ENCODE results near the gene PJVK. TPM values are rescaled to one million over a fixed set of nuclear protein-coding genes. Genes with fewer than 3 reads are reported as not detected.
"Not testable (repeated sequence)": the region's sequence is repeated elsewhere in the genome, so short reads cannot be mapped to it uniquely, and the experiment has no call there.

The PJVK gene
- total RNA-seq, 2 experiments from 2014 or later, result 2.3 to 2.5 TPM

GRCh38 chr2:178450524-178450773 lies 729 bp upstream of the PJVK start:
- H3K36me3 Mint-ChIP-seq, result peaks cover 6% of the 10 kb centered on the region
- DNase-seq (no peak), ATAC-seq (ENCODE audit: low read depth) (peak; percentile 55)
- H3K9me3 Mint-ChIP-seq, result no peaks in the 10 kb centered on the region
- POLR2A ChIA-PET, result interaction anchor here (0.6 to 3.7 kb wide), 12 partner anchors 9 to 539 kb away, joined by 3 to 37 read pairs (median 4); no protein-coding TSS in a partner anchor
- no peaks in the 10 kb centered on the region for H3K27me3 Mint-ChIP-seq
- H3K4me1 Mint-ChIP-seq, result peaks cover 25% of the 10 kb centered on the region
- H3K4me3 Mint-ChIP-seq, result peak overlapping the region; percentile 88
- H3K27ac Mint-ChIP-seq, result peak overlapping the region; percentile 92

GRCh38 chr2:178452334-178452733 lies 1.2 kb downstream of the PJVK start:
- ATAC-seq (ENCODE audit: low read depth) (no peak), DNase-seq (no peak)
- Mint-ChIP-seq H3K36me3 (peaks cover 5% of the 10 kb centered on the region), H3K4me3 (peak overlapping the region; percentile 90), H3K27me3 (no peaks in the 10 kb centered on the region), H3K4me1 (peaks cover 25% of the 10 kb centered on the region), H3K27ac (no peak overlapping the region), H3K9me3 (no peaks in the 10 kb centered on the region)
- POLR2A ChIA-PET, result interaction anchor here (0.7 kb wide), 1 partner anchor 378 kb away, joined by 3 read pairs; no protein-coding TSS in a partner anchor

- Mint-ChIP-seq H3K4me1 (peaks cover 24% of the 10 kb centered on the region), H3K27me3 (no peaks in the 10 kb centered on the region), H3K4me3 (no peak overlapping the region), H3K27ac (no peak overlapping the region), H3K9me3 (no peaks in the 10 kb centered on the region), H3K36me3 (peaks cover 4% of the 10 kb centered on the region)
- ATAC-seq (ENCODE audit: low read depth), result no peak
- DNase-seq, result no peak
- POLR2A ChIA-PET, result no interaction called here
Measured at GRCh38 chr2:178452870-178453269, 1.7 kb downstream of the PJVK start.

GRCh38 chr2:178455947-178456346 lies 4.8 kb downstream of the PJVK start:
- Mint-ChIP-seq H3K4me3 (no peak overlapping the region), H3K4me1 (peaks cover 5% of the 10 kb centered on the region), H3K9me3 (no peaks in the 10 kb centered on the region), H3K27ac (no peak overlapping the region), H3K27me3 (peaks cover 2% of the 10 kb centered on the region), H3K36me3 (no peaks in the 10 kb centered on the region)
- no peak for ATAC-seq (ENCODE audit: low read depth)
- POLR2A ChIA-PET, result no interaction called here
- no peak for DNase-seq

- H3K27ac Mint-ChIP-seq, result no peak overlapping the region
- DNase-seq (no peak), ATAC-seq (ENCODE audit: low read depth) (no peak)
- H3K4me1 Mint-ChIP-seq, result peaks cover under 1% of the 10 kb centered on the region
- POLR2A ChIA-PET, result no interaction called here
- no peaks in the 10 kb centered on the region for H3K36me3 Mint-ChIP-seq
- H3K27me3 Mint-ChIP-seq, result peaks cover 2% of the 10 kb centered on the region
- no peaks in the 10 kb centered on the region for H3K9me3 Mint-ChIP-seq
- no peak overlapping the region for H3K4me3 Mint-ChIP-seq
Measured at GRCh38 chr2:178457390-178457886, 6.3 kb downstream of the PJVK start.

- H3K9me3 Mint-ChIP-seq, result no peaks in the 10 kb centered on the region
- H3K27me3 Mint-ChIP-seq, result no peaks in the 10 kb centered on the region
- no peak for ATAC-seq (ENCODE audit: low read depth)
- DNase-seq, result no peak
- POLR2A ChIA-PET, result no interaction called here
- no peak overlapping the region for H3K4me3 Mint-ChIP-seq
- no peak overlapping the region for H3K27ac Mint-ChIP-seq
- H3K36me3 Mint-ChIP-seq, result peaks cover 4% of the 10 kb centered on the region
- peaks cover 3% of the 10 kb centered on the region for H3K4me1 Mint-ChIP-seq
Measured at GRCh38 chr2:178469219-178469849, 18.2 kb downstream of the PJVK start.

GRCh38 chr2:178471313-178471712 lies 20.1 kb downstream of the PJVK start:
- H3K9me3 Mint-ChIP-seq; H3K36me3 Mint-ChIP-seq; ATAC-seq (ENCODE audit: low read depth); POLR2A ChIA-PET; H3K4me1 Mint-ChIP-seq; H3K4me3 Mint-ChIP-seq; DNase-seq; H3K27me3 Mint-ChIP-seq; H3K27ac Mint-ChIP-seq: not testable (repeated sequence)

GRCh38 chr2:178473373-178473772 lies 22.2 kb downstream of the PJVK start:
- POLR2A ChIA-PET, result no interaction called here
- no peak overlapping the region for H3K4me3 Mint-ChIP-seq
- no peak for DNase-seq
- H3K27me3 Mint-ChIP-seq, result no peaks in the 10 kb centered on the region
- peaks cover 2% of the 10 kb centered on the region for H3K36me3 Mint-ChIP-seq
- peaks cover 12% of the 10 kb centered on the region for H3K4me1 Mint-ChIP-seq
- no peaks in the 10 kb centered on the region for H3K9me3 Mint-ChIP-seq
- ATAC-seq (ENCODE audit: low read depth), result no peak
- no peak overlapping the region for H3K27ac Mint-ChIP-seq

GRCh38 chr2:178473931-178474330 lies 22.8 kb downstream of the PJVK start:
- Mint-ChIP-seq H3K27ac (no peak overlapping the region), H3K4me1 (peaks cover 14% of the 10 kb centered on the region), H3K9me3 (no peaks in the 10 kb centered on the region), H3K36me3 (peaks cover 2% of the 10 kb centered on the region), H3K27me3 (no peaks in the 10 kb centered on the region), H3K4me3 (no peak overlapping the region)
- DNase-seq (no peak), ATAC-seq (ENCODE audit: low read depth) (no peak)
- POLR2A ChIA-PET, result no interaction called here

- Mint-ChIP-seq H3K27me3 (no peaks in the 10 kb centered on the region), H3K4me1 (peaks cover 17% of the 10 kb centered on the region), H3K4me3 (no peak overlapping the region), H3K9me3 (no peaks in the 10 kb centered on the region), H3K36me3 (peaks cover 2% of the 10 kb centered on the region), H3K27ac (no peak overlapping the region)
- ATAC-seq (ENCODE audit: low read depth) (no peak), DNase-seq (no peak)
- POLR2A ChIA-PET, result no interaction called here
Measured at GRCh38 chr2:178474560-178474959, 23.4 kb downstream of the PJVK start.

- POLR2A ChIA-PET, result no interaction called here
- H3K9me3 Mint-ChIP-seq, result no peaks in the 10 kb centered on the region
Measured at GRCh38 chr2:178476477-178476876, 25.3 kb downstream of the PJVK start.

GRCh38 chr2:178477443-178478129 lies 26.4 kb downstream of the PJVK start:
- POLR2A ChIA-PET, result no interaction called here
- DNase-seq, result no peak
- ATAC-seq (ENCODE audit: low read depth), result no peak
- H3K36me3 Mint-ChIP-seq, result peaks cover 2% of the 10 kb centered on the region
- H3K27me3 Mint-ChIP-seq, result no peaks in the 10 kb centered on the region
- H3K4me3 Mint-ChIP-seq, result peak overlapping the region; percentile 94
- no peak overlapping the region for H3K27ac Mint-ChIP-seq
- no peaks in the 10 kb centered on the region for H3K9me3 Mint-ChIP-seq
- peaks cover 30% of the 10 kb centered on the region for H3K4me1 Mint-ChIP-seq

More at GRCh38 chr2:178476477-178476876, 25.3 kb downstream of the PJVK start:
- DNase-seq (no peak), ATAC-seq (ENCODE audit: low read depth) (no peak)
- no peak overlapping the region for H3K27ac Mint-ChIP-seq
- no peaks in the 10 kb centered on the region for H3K27me3 Mint-ChIP-seq
- H3K4me1 Mint-ChIP-seq, result peaks cover 22% of the 10 kb centered on the region
- H3K4me3 Mint-ChIP-seq, result no peak overlapping the region
- H3K36me3 Mint-ChIP-seq, result peaks cover 2% of the 10 kb centered on the region

GRCh38 chr2:178478130-178478438 lies 26.9 kb downstream of the PJVK start:
- ATAC-seq (ENCODE audit: low read depth), result no peak
- no peak for DNase-seq
- H3K36me3 Mint-ChIP-seq, result peaks cover 2% of the 10 kb centered on the region
- H3K4me1 Mint-ChIP-seq, result peaks cover 34% of the 10 kb centered on the region
- POLR2A ChIA-PET, result no interaction called here
- no peaks in the 10 kb centered on the region for H3K27me3 Mint-ChIP-seq
- peak overlapping the region; percentile 99 for H3K27ac Mint-ChIP-seq
- H3K9me3 Mint-ChIP-seq, result no peaks in the 10 kb centered on the region
- peak overlapping the region; percentile 94 for H3K4me3 Mint-ChIP-seq

GRCh38 chr2:178478439-178479274 lies 27.5 kb downstream of the PJVK start, which contains the start of gene FKBP7:
TSS of gene FKBP7 (minus strand) at chr2:178478600. CDS start at chr2:178478499, 101 bp downstream.
- POLR2A ChIA-PET, result no interaction called here
- peak within 1 kb of the TSS; percentile 99 for H3K27ac Mint-ChIP-seq
- H3K9me3 Mint-ChIP-seq, result no peaks in the 10 kb centered on the region
- ATAC-seq (ENCODE audit: low read depth) (peak; percentile 68), DNase-seq (peak; percentile 83)
- H3K36me3 Mint-ChIP-seq, result peaks cover 2% of the 10 kb centered on the region
- H3K4me3 Mint-ChIP-seq, result peak within 1 kb of the TSS; percentile 94
- no peaks in the 10 kb centered on the region for H3K27me3 Mint-ChIP-seq
- H3K4me1 Mint-ChIP-seq, result peaks cover 31% of the 10 kb centered on the region
